GM21619 (cell line): ENCODE data around the gene KYAT1.

Experiments
- ATAC-seq: cut with Tn5 transposase; IDR thresholded peaks from one replicate; pipeline ENCODE4 v1.9.1; 2021; ENCODE audit not compliant: unreplicated experiment

Gene KYAT1

GRCh38 chr9:128786681-128787601 lies 94.8 kb downstream of the KYAT1 start, which contains the start of gene TBC1D13:
TBC1D13 (plus strand) TSS chr9:128787253; CDS start chr9:128787354, 101 bp downstream.
- peak; percentile 83 for ATAC-seq

- ATAC-seq, result no peak
These were observed 96.3 kb downstream of the KYAT1 start for GRCh38 chr9:128785427-128785826.
